Epithelial cell of proximal tubule (primary cell): ENCODE measurements around the gene GJC3. TPM values are rescaled to one million over a fixed set of nuclear protein-coding genes. Genes with fewer than 3 reads are reported as not detected.

Experiments
- DNase-seq: peaks from one replicate; pipeline ENCODE4 v3.0.0-alpha.2; 2011; ENCODE audit warnings: low read depth
- H3K4me3 ChIP-seq: 2 replicates; pipeline ENCODE4 v1.5.1; 2011; ENCODE audit warnings: low read depth, mild to moderate bottlenecking, low read length
- CTCF ChIP-seq: conservative IDR thresholded peaks from 2 replicates; pipeline ENCODE4 v1.5.1; 2012; ENCODE audit warnings: low read depth, mild to moderate bottlenecking, low read length
- total RNA-seq: library from RNA; depleted of rRNA; stranded (reverse); fragments of >200 nt; gene quantifications from 2 replicates; pipeline ENCODE4 v1.2.3, GENCODE V29; 2015

Gene GJC3
- total RNA-seq, 1 donor from 2014 or later = not detected

- DNase-seq = no peak
- TF ChIP-seq CTCF = no peak
- no peak overlapping the region for H3K4me3 ChIP-seq
Observed at GRCh38 chr7:99910976-99911375, 18.4 kb downstream of the GJC3 start.

- no peak overlapping the region for H3K4me3 ChIP-seq
- DNase-seq = no peak
- no peak for TF ChIP-seq CTCF
Observed at GRCh38 chr7:99901581-99901980, 27.8 kb downstream of the GJC3 start.

GRCh38 chr7:99899830-99900519 is 29.4 kb downstream of the GJC3 start:
- DNase-seq = no peak
- no peak for TF ChIP-seq CTCF
- no peak overlapping the region for H3K4me3 ChIP-seq

GRCh38 chr7:99898836-99899235 is 30.6 kb downstream of the GJC3 start:
- no peak for TF ChIP-seq CTCF
- no peak overlapping the region for H3K4me3 ChIP-seq
- DNase-seq = no peak

GRCh38 chr7:99898023-99898357 is 31.4 kb downstream of the GJC3 start:
- no peak for TF ChIP-seq CTCF
- H3K4me3 ChIP-seq = no peak overlapping the region
- DNase-seq = no peak

- no peak for TF ChIP-seq CTCF
- no peak overlapping the region for H3K4me3 ChIP-seq
- DNase-seq = no peak
Observed at GRCh38 chr7:99897322-99898022, 31.9 kb downstream of the GJC3 start.

GRCh38 chr7:99894738-99895137 is 34.7 kb downstream of the GJC3 start:
- no peak for TF ChIP-seq CTCF
- H3K4me3 ChIP-seq = no peak overlapping the region
- no peak for DNase-seq
